Measurements from ENCODE around the gene AKAP17A. TPM values are rescaled to one million over a fixed set of nuclear protein-coding genes. Genes with fewer than 3 reads are reported as not detected.
"Not testable (repeated sequence)": the region's sequence is repeated elsewhere in the genome, so short reads cannot be mapped to it uniquely, and the experiment has no call there.

Gene AKAP17A
- total RNA-seq, 1 donor: 9.5 TPM

- no peak for DNase-seq (ENCODE audit: low read depth)
- TF ChIP-seq, protein P1, sequence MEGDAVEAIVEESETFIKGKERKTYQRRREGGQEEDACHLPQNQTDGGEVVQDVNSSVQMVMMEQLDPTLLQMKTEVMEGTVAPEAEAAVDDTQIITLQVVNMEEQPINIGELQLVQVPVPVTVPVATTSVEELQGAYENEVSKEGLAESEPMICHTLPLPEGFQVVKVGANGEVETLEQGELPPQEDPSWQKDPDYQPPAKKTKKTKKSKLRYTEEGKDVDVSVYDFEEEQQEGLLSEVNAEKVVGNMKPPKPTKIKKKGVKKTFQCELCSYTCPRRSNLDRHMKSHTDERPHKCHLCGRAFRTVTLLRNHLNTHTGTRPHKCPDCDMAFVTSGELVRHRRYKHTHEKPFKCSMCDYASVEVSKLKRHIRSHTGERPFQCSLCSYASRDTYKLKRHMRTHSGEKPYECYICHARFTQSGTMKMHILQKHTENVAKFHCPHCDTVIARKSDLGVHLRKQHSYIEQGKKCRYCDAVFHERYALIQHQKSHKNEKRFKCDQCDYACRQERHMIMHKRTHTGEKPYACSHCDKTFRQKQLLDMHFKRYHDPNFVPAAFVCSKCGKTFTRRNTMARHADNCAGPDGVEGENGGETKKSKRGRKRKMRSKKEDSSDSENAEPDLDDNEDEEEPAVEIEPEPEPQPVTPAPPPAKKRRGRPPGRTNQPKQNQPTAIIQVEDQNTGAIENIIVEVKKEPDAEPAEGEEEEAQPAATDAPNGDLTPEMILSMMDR (IDR thresholded peaks at IDR 0.05; ENCODE audit: insufficient read depth, low read length): no peak
- H3K4me3 ChIP-seq (ENCODE audit: low read depth, low read length): no peak overlapping the region
These were observed 36.8 kb upstream of the AKAP17A start for GRCh38 chrX:1554469-1555210.

DNA sequence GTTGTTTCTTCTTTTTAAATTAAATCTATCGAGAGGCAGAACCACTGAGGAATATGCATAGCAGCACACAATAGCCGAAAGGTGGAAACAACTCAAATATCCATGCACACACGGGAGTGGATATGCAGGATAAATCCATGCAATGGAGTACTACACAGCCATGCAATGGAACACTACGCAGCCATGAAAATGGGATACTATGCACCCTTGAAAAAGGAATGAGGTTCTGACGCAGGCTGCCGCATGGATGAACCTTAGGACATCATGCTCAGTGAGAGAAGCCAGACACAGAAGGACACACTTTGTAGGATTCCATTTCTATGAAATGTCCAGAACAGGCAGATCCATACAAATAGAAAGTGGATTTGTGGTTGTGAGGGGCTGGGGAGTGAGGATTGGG, 36.0 kb upstream of the AKAP17A start:
- TF ChIP-seq, protein P1 (IDR thresholded peaks at IDR 0.05; ENCODE audit: insufficient read depth, low read length): no peak
- H3K4me3 ChIP-seq (ENCODE audit: low read depth, low read length): no peak overlapping the region
- DNase-seq (ENCODE audit: low read depth): no peak

- not testable (repeated sequence) for H3K4me3 ChIP-seq (ENCODE audit: low read depth, low read length); DNase-seq (ENCODE audit: low read depth)
These were observed 34.0 kb upstream of the AKAP17A start for GRCh38 chrX:1557442-1557841.

DNA sequence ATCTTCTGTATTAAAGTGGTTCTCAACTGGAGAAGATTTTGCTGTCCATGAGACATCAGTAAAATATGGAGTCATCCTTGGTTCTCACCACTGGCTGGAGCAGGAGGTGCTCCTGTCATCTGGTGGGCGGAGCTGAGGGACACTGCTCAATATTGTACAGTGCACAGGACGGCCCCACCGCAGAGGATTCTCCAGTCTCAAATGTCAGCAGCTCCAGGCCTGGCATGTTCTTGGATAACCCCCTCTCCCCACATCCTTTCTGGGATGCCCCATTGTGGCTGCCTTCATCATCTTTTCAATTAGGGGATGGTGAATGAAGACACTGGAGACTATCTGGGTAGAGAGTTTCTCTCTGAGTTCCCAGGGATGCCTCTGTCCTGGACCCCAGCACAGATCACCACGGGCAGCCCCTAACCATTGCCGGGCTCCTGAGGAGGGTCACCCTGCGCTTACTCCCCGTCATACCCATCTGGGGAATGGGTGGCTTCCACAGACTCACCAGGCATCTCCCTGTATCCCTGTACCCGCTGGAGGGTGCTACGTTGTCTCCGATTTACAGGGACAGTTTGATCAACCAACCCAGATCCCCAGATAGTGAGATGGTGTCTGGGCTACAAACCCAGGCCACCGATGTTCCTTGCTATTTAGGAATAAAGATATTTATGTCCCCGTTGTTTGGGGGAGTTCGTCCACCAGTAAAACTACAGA, 32.5 kb upstream of the AKAP17A start:
- no peak overlapping the region for H3K4me3 ChIP-seq (ENCODE audit: low read depth, low read length)
- no peak for DNase-seq (ENCODE audit: low read depth)
- TF ChIP-seq, protein P1 (IDR thresholded peaks at IDR 0.05; ENCODE audit: insufficient read depth, low read length): no peak

DNA sequence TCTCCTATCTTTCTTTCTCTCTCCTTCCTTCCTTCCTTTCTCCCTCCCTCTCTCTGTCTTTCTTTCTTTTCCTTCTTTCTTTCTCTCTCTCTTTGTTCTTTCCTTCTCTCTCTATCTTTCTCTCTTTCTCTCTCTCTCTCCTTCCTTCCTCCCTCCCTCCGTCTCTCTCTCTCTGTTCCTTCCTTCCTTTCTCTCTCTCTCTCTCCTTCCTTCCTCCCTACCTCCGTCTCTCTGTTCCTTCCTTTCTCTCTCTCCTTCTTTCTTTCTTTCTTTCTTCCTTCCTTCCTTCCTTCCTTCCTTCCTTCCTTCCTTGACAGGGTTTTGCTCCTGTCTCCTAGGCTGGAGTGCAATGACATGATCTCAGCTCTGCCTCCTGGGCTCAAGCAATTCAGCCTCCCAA, 30.2 kb upstream of the AKAP17A start:
- DNase-seq (ENCODE audit: low read depth): no peak

GRCh38 chrX:1564077-1564476, 27.3 kb upstream of the AKAP17A start:
- not testable (repeated sequence) for H3K4me3 ChIP-seq (ENCODE audit: low read depth, low read length); DNase-seq (ENCODE audit: low read depth)

More for the DNA sequence above, 30.2 kb upstream of the AKAP17A start:
- no peak overlapping the region for H3K4me3 ChIP-seq (ENCODE audit: low read depth, low read length)
- TF ChIP-seq, protein P1 (IDR thresholded peaks at IDR 0.05; ENCODE audit: insufficient read depth, low read length): no peak

DNA sequence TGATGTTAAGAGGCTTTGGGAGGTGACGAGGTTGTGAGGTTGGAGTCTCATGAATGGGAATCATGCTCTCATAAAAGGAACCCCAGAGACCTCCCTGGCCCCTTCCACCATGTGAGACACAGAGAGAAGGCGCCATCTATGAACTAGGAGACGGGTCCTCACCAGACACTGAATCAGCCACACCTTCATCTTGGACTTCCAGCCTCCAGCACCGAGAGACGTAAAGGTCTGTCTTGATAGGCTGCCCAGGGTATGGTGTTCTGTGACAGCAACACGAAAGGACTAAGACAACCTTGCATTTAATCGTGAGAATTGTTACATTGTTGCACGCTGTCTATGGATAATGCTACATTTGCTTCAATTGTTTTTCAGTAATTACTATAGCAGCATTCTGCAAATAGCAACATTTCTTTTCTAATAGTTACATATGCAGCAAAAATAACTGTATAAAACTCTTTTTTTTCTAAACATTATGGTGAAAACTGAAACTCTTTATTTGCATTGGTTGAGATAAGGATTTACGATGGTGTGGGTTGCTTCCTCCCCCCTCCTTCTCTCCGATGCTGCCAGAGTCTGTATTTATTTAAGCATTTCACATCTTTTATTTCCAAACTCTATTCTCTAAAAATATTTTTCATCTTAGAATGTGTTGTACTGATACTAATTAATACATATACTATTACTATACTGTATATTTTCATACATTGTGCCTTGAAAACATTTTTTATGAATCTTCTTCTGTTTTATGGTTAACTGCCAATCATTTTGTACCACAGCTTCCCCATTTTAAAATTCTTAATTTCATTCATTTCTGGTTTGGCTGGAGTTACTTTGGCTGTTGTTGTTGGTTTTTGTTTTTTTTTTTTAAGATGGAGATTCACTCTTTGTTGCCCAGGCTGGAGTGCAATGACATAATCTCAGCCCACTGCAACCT, 26.4 kb upstream of the AKAP17A start:
- no peak overlapping the region for H3K4me3 ChIP-seq (ENCODE audit: low read depth, low read length)
- TF ChIP-seq, protein P1 (IDR thresholded peaks at IDR 0.05; ENCODE audit: insufficient read depth, low read length): no peak
- no peak for DNase-seq (ENCODE audit: low read depth)

GRCh38 chrX:1574181-1574580, 17.2 kb upstream of the AKAP17A start:
- not testable (repeated sequence) for DNase-seq (ENCODE audit: low read depth); H3K4me3 ChIP-seq (ENCODE audit: low read depth, low read length)

Data from fibroblast of the aortic adventitia (primary cell).